A549 treated with RU486 at 1 μM for 4 hours (cell line): ENCODE data around the gene TMEM231. TPM values are rescaled to one million over a fixed set of nuclear protein-coding genes. Genes with fewer than 3 reads are reported as not detected.

Experiments used
- total RNA-seq: library from RNA; stranded (reverse); fragments of 200-300 nt; extraction: Qiagen RNA extraction; gene quantifications from 5 replicates; pipeline ENCODE4 v1.2.3, GENCODE V29; 2022; ENCODE audit warnings: low read depth

Gene TMEM231
- 7.9 to 9.7 TPM (median 8.6 TPM) in 5 replicates for total RNA-seq

GRCh38 chr16:75555707-75556430 is at the start of gene TMEM231:
TSS of gene TMEM231 (minus strand) at chr16:75556252. CDS start at chr16:75556209, 43 bp downstream.

GRCh38 chr16:75566040-75566757 is 10.1 kb upstream of the TMEM231 start, which contains the start of gene GABARAPL2:
TSS of gene GABARAPL2 (plus strand) at chr16:75566379. CDS start at chr16:75566487, 108 bp downstream.

GRCh38 chr16:75535901-75536300 is 20.2 kb downstream of the TMEM231 start, which contains the start of gene CHST5:
TSS of gene CHST5 (minus strand) at chr16:75536108. CDS start at chr16:75530384, 5,724 bp downstream.

GRCh38 chr16:75495076-75495674 is 60.9 kb downstream of the TMEM231 start, which contains the start of gene CHST6:
TSS of gene CHST6 (minus strand) at chr16:75495441. CDS start at chr16:75479828, 15,613 bp downstream.

Other genes with a start within 250 kb of the TMEM231 start
- gene CFDP1, start 122.7 kb downstream of the TMEM231 start, total RNA-seq: 49.0 to 69.4 TPM (median 56.7 TPM) in 5 replicates
- gene TMEM170A, start 91.6 kb downstream of the TMEM231 start, total RNA-seq: 10.5 to 16.9 TPM (median 15.6 TPM) in 5 replicates
- gene CHST6, start 60.8 kb downstream of the TMEM231 start, total RNA-seq: 0.10 to 0.32 TPM (median 0.14 TPM) in 5 replicates
- gene CHST5, start 20.1 kb downstream of the TMEM231 start, total RNA-seq: 0.11 to 0.14 TPM in 2 of 5 replicates, not detected in the others
- 82.3 to 98.5 TPM (median 91.2 TPM) in 5 replicates for gene GABARAPL2, start 10.1 kb upstream of the TMEM231 start, total RNA-seq
- gene ADAT1, start 67.0 kb upstream of the TMEM231 start, total RNA-seq: 28.6 to 42.3 TPM (median 36.9 TPM) in 5 replicates
- 162 to 188 TPM (median 173 TPM) in 5 replicates for gene KARS1, start 91.4 kb upstream of the TMEM231 start, total RNA-seq
- 33.8 to 51.5 TPM (median 44.2 TPM) in 5 replicates for gene TERF2IP, start 91.5 kb upstream of the TMEM231 start, total RNA-seq
- not detected in 5 replicates for gene CPHXL2, start 120.8 kb upstream of the TMEM231 start, total RNA-seq
- not detected in 5 replicates for gene DUXB, start 145.2 kb upstream of the TMEM231 start, total RNA-seq
- gene CPHXL, start 170.2 kb upstream of the TMEM231 start, total RNA-seq: not detected in 5 replicates